ENCODE measurements around the gene KCTD10.

Gene KCTD10

DNA sequence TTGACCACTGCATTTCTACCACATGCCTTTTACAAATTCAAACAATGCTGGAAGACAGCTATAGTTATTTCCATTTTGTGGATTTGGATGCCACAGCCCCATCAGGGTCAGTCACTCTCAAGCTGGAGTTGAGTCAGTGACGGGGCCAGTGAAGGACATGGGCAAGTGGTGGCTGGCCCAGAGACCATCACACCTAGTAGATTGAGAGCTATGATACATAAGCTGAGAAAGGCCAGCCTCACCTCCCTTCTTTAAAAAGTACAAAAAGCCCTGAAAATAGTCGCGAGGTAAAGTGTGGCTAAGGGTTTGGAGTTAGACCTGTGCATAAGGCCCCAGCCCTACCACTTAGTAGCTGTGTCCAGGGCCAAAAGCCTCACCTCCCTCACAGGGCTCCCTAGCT, 4.1 kb downstream of the KCTD10 start:
- peaks cover 94% of the 10 kb centered on the region for H3K79me2 ChIP-seq (ENCODE audit: control insufficient read depth, insufficient read depth, low read length, unreplicated experiment)
- no peak overlapping the region for H2AFZ ChIP-seq (ENCODE audit: low read length, unreplicated experiment)
- H3K4me3 ChIP-seq (ENCODE audit: low read depth, low read length) = no peak overlapping the region
- no peak overlapping the region for H3K27ac ChIP-seq (ENCODE audit: low read depth, low read length)
- peaks cover 12% of the 10 kb centered on the region for H3K4me1 ChIP-seq (ENCODE audit: control insufficient read depth, insufficient read depth, low read length, unreplicated experiment)
- peaks cover 11% of the 10 kb centered on the region; the same call in 1 of the 2 replicates for H3K36me3 ChIP-seq (ENCODE audit: insufficient read depth, low read length)
- no peaks in the 10 kb centered on the region for H3K27me3 ChIP-seq (ENCODE audit: insufficient read depth, low read length)

DNA sequence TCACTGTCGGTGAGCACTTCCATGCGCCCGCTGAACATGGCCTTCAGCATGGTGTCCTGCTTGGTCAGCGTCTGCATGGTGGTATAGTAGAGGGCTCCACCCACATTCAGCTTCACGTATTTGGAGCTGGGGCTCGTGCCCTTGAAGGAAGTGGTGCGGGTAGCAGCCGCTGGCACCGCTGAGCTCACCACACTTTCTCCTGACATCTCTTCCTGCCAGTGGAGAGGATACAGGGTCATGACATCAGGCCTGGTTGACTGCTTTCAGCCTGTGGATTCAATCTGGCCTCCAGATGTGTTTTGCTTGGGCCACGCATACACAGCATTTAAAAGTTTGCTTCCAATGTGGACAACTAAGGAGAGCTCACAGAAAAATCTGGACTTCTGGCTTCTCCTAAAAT, 7.6 kb downstream of the KCTD10 start:
- peaks cover 16% of the 10 kb centered on the region for H3K4me1 ChIP-seq (ENCODE audit: control insufficient read depth, insufficient read depth, low read length, unreplicated experiment)
- no peak overlapping the region for H3K27ac ChIP-seq (ENCODE audit: low read depth, low read length)
- peaks cover 11% of the 10 kb centered on the region; the same call in 1 of the 2 replicates for H3K36me3 ChIP-seq (ENCODE audit: insufficient read depth, low read length)
- H3K4me3 ChIP-seq (ENCODE audit: low read depth, low read length) = no peak overlapping the region
- peaks cover 97% of the 10 kb centered on the region for H3K79me2 ChIP-seq (ENCODE audit: control insufficient read depth, insufficient read depth, low read length, unreplicated experiment)
- H3K27me3 ChIP-seq (ENCODE audit: insufficient read depth, low read length) = no peaks in the 10 kb centered on the region
- no peak overlapping the region for H2AFZ ChIP-seq (ENCODE audit: low read length, unreplicated experiment)

DNA sequence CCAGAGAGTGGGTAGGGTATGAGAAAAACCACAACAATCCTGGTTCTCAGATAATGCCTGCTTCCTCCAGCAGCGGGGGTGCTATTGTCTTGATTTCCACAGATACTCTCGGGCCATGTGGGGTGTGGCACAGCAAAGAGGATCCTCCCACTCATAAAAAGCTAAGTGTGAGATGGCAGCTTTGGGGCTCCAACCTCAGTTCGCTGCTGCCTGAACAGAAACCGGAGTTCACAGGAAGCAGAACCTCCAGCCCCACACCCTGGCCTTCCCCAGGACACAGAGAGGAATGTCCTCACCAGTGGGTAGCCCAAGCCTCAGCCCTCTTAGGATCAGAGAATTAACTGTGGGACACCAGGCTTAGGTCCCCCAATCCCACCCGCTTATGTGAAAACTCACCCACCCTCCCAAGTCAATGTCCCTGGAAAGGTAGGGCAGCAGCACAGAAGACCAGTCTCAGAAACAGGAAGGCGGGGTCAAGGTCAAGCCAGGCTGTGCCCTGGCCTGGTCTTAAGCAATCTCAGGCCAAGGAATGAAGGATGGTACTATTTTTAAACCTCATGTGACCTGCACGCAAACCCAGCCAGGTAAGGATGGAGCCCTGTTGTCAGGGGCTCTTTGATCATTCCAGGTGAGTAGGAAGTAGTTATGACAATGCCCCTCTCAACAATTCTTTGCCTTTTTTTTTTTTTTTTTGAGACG, 9.0 kb downstream of the KCTD10 start:
- peaks cover 93% of the 10 kb centered on the region for H3K79me2 ChIP-seq (ENCODE audit: control insufficient read depth, insufficient read depth, low read length, unreplicated experiment)
- H3K36me3 ChIP-seq (ENCODE audit: insufficient read depth, low read length) = peaks cover 11% of the 10 kb centered on the region; the same call in 1 of the 2 replicates
- H3K27ac ChIP-seq (ENCODE audit: low read depth, low read length) = no peak overlapping the region
- peaks cover 28% of the 10 kb centered on the region for H3K4me1 ChIP-seq (ENCODE audit: control insufficient read depth, insufficient read depth, low read length, unreplicated experiment)
- H2AFZ ChIP-seq (ENCODE audit: low read length, unreplicated experiment) = no peak overlapping the region
- no peaks in the 10 kb centered on the region for H3K27me3 ChIP-seq (ENCODE audit: insufficient read depth, low read length)
- no peak overlapping the region for H3K4me3 ChIP-seq (ENCODE audit: low read depth, low read length)

DNA sequence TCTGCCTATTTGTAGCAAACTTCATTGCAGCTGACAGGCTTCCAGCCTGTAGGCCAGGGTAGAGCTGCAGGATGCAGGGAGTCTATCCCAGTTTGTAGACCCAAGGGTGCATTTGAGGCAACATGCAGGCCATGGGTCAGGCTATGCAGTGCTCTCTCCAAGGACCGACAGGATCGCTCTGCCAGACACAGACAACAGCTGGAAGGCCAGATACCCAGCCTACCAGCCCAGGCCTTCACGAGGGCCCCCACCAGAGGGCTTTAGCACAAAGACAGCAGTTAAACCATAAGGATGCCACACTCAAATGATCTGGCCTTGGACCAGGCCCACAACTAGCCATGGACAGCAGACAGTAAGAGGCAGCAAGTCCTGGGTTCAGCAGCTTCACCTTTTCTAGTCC, 10.3 kb downstream of the KCTD10 start:
- no peak overlapping the region for H3K27ac ChIP-seq (ENCODE audit: low read depth, low read length)
- peaks cover 41% of the 10 kb centered on the region for H3K4me1 ChIP-seq (ENCODE audit: control insufficient read depth, insufficient read depth, low read length, unreplicated experiment)
- H3K36me3 ChIP-seq (ENCODE audit: insufficient read depth, low read length) = peaks cover 11% of the 10 kb centered on the region; the same call in 1 of the 2 replicates
- H3K4me3 ChIP-seq (ENCODE audit: low read depth, low read length) = no peak overlapping the region
- no peaks in the 10 kb centered on the region for H3K27me3 ChIP-seq (ENCODE audit: insufficient read depth, low read length)
- H2AFZ ChIP-seq (ENCODE audit: low read length, unreplicated experiment) = no peak overlapping the region
- H3K79me2 ChIP-seq (ENCODE audit: control insufficient read depth, insufficient read depth, low read length, unreplicated experiment) = peaks cover 83% of the 10 kb centered on the region

DNA sequence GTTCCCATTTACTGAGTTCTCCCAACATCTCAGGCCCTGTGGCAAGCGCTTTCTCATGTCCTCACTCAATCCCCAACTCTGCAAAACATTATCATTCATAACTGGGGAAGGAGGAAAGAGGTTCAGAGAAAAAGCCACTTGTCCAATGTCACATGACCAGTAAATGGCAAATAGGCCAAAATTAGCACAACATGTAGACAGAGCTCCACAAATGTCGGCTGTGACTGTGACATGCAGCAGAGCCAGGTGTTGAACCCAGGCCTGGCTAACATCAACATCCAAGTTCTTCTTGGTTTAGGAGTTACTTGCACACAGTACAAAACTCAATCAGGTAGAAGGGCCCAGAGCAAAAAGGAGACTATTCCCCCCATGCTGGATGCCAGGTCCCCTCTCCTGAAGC, 10.8 kb downstream of the KCTD10 start:
- H3K4me3 ChIP-seq (ENCODE audit: low read depth, low read length) = no peak overlapping the region
- H3K36me3 ChIP-seq (ENCODE audit: insufficient read depth, low read length) = peaks cover 11% of the 10 kb centered on the region; the same call in 1 of the 2 replicates
- peaks cover 45% of the 10 kb centered on the region for H3K4me1 ChIP-seq (ENCODE audit: control insufficient read depth, insufficient read depth, low read length, unreplicated experiment)
- no peak overlapping the region for H2AFZ ChIP-seq (ENCODE audit: low read length, unreplicated experiment)
- H3K79me2 ChIP-seq (ENCODE audit: control insufficient read depth, insufficient read depth, low read length, unreplicated experiment) = peaks cover 83% of the 10 kb centered on the region
- H3K27me3 ChIP-seq (ENCODE audit: insufficient read depth, low read length) = no peaks in the 10 kb centered on the region
- H3K27ac ChIP-seq (ENCODE audit: low read depth, low read length) = no peak overlapping the region

DNA sequence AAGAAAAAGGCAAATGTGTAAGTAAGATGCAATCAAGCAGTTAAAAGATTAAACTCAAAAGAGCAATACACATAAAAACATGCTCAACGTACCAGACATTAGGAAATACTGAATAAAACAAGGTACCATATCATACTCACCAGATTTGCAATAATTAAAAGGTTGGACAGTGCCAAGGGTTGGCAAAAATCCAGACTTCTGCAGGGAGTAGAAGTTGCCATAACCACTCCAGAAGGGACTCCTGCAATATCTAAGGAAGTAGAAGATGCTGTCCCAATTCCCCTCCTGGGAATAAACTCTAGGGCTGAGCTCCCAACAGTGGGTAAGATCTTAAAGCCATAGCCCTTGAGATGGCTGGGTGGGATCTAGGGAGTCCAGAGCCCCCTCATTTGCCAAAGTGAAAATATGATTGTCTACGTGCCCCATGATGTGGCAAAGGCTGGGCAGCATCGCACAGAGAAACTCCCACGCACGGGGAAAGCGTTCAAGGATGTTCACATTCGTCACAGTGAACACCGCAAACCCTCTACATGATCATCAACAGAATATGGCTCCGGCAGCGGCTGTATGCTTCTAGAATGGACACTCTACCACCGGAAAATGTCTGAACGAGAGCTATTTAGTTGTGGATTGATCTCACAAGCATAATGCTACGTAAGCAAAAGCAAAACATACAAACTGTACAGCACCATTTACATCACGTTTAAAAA, 12.3 kb downstream of the KCTD10 start:
- H3K79me2 ChIP-seq (ENCODE audit: control insufficient read depth, insufficient read depth, low read length, unreplicated experiment) = peaks cover 83% of the 10 kb centered on the region
- H3K4me3 ChIP-seq (ENCODE audit: low read depth, low read length) = no peak overlapping the region
- no peaks in the 10 kb centered on the region for H3K27me3 ChIP-seq (ENCODE audit: insufficient read depth, low read length)
- peak overlapping the region; percentile 98 for H3K27ac ChIP-seq (ENCODE audit: low read depth, low read length)
- H2AFZ ChIP-seq (ENCODE audit: low read length, unreplicated experiment) = no peak overlapping the region
- H3K4me1 ChIP-seq (ENCODE audit: control insufficient read depth, insufficient read depth, low read length, unreplicated experiment) = peaks cover 56% of the 10 kb centered on the region
- H3K36me3 ChIP-seq (ENCODE audit: insufficient read depth, low read length) = peaks cover 12% of the 10 kb centered on the region; the same call in 1 of the 2 replicates

DNA sequence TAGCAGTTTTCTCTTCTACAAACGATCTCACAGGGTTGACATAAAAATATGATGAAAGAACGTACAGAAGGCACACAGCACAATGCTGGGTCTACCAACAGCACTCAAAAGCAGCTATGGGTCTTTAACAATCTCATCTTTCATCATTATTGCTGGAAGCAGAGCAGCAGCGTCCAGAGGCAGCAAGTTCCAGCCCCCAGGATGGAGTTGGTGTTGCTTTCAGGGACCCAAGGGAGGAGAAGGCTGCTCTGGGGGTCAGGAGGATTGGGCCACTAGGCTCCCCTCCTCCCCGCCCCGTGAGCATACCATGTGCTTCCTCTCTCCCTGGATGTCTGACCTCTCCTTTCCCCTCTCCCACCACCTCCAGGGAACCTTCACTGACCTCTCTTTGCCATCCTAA, 13.3 kb downstream of the KCTD10 start:
- Histone ChIP-seq H3K4me3 (ENCODE audit: low read depth, low read length) (peak overlapping the region; percentile 67), H3K4me1 (ENCODE audit: control insufficient read depth, insufficient read depth, low read length, unreplicated experiment) (peaks cover 67% of the 10 kb centered on the region), H3K27ac (ENCODE audit: low read depth, low read length) (peak overlapping the region; percentile 98), H3K79me2 (ENCODE audit: control insufficient read depth, insufficient read depth, low read length, unreplicated experiment) (peaks cover 83% of the 10 kb centered on the region), H3K27me3 (ENCODE audit: insufficient read depth, low read length) (no peaks in the 10 kb centered on the region), H2AFZ (ENCODE audit: low read length, unreplicated experiment) (no peak overlapping the region), H3K36me3 (ENCODE audit: insufficient read depth, low read length) (peaks cover 6% of the 10 kb centered on the region; the same call in 1 of the 2 replicates)

DNA sequence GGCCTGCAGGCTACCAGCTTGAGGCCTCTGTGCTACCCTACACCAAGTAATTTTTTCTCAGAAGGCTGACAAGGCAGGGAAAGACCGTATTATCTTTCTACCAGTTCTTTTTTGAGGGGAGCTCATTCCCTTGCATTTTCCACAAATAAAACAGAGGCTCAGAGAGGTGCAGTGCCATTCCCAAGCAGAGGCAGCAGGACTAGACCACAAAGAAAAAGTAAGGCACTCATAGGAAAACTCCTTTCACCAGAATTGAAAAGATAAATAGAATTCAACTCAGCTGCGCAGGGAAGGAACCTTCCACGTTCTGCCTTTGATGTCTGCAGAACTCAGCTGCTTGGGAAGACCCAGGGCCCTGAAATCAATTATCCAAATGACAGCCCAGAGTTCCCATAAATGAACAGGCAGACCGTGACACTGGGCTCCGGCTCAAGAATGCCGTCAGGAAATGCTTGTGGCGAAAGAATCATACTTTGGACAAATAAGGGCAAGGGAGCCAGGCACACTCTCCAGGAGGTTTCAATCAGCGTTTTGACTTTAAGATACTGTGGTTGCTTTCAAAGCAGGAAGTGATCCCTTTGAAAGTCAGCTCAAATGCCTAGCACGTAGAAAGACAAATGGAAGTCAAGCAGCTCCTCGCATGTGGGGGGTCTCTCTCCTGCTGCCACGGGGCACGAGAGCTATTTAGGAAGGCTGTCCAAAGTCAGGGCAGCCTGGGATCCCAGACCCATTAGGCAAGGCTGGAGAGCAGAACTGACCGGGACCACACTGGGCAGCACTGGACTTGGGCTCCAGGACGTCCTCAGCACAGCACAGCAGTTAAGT, 14.0 kb downstream of the KCTD10 start:
- peak overlapping the region; percentile 98 for H3K27ac ChIP-seq (ENCODE audit: low read depth, low read length)
- H3K4me3 ChIP-seq (ENCODE audit: low read depth, low read length) = peak overlapping the region; percentile 67
- no peaks in the 10 kb centered on the region for H3K27me3 ChIP-seq (ENCODE audit: insufficient read depth, low read length)
- no peak overlapping the region for H2AFZ ChIP-seq (ENCODE audit: low read length, unreplicated experiment)
- H3K36me3 ChIP-seq (ENCODE audit: insufficient read depth, low read length) = 0 out of 2 replicates have a peak, but pooled peaks cover 3% of the 10 kb centered on the region
- H3K4me1 ChIP-seq (ENCODE audit: control insufficient read depth, insufficient read depth, low read length, unreplicated experiment) = peaks cover 73% of the 10 kb centered on the region
- H3K79me2 ChIP-seq (ENCODE audit: control insufficient read depth, insufficient read depth, low read length, unreplicated experiment) = peaks cover 85% of the 10 kb centered on the region

DNA sequence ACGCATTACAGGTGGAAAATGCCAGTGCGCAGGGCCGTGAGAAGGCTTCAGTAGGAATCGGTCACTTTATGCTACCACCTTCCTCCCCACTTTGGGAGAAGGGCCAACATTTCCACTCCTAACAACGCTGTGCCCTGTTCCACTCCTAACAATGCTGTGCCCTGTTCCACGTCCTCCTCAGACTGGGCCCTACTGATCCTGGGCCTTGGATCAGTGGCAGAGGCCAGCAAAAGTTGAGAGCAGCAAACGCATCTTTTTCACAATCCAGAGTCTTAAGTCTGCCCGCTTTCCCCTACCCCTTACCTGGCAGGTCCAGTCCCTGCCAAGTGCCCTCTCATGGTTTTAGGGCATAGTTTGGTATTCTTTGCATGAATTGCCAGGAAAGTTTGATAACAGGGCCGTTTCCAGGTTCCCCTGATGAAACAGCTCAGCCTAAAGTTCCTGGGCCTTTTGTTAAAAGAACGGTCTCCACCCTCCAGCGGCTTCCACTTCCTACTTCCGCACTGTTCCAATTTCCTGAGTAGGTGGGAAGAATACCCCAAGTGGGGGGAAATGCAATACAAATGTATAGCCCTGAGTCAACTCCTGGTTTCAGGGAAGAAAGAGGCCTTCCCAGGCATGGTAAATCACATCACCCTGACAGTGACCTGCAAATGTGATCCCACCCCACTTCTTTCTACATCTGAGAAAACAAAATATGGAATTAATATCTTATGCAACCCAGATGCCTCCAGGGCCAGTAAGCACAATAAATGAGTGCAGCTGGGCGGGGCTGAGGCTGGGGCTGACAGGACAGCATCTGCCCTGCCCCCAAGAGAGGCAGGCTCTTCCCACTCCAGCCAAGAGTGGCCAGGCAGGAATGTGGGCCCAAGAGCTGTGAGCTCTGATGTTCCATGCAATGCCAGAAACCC, 15.0 kb downstream of the KCTD10 start:
- H3K4me1 ChIP-seq (ENCODE audit: control insufficient read depth, insufficient read depth, low read length, unreplicated experiment) = peaks cover 80% of the 10 kb centered on the region
- H2AFZ ChIP-seq (ENCODE audit: low read length, unreplicated experiment) = no peak overlapping the region
- peaks cover 12% of the 10 kb centered on the region for H3K36me3 ChIP-seq (ENCODE audit: insufficient read depth, low read length)
- H3K79me2 ChIP-seq (ENCODE audit: control insufficient read depth, insufficient read depth, low read length, unreplicated experiment) = peaks cover 85% of the 10 kb centered on the region
- peak overlapping the region; percentile 46 for H3K4me3 ChIP-seq (ENCODE audit: low read depth, low read length)
- no peaks in the 10 kb centered on the region for H3K27me3 ChIP-seq (ENCODE audit: insufficient read depth, low read length)
- H3K27ac ChIP-seq (ENCODE audit: low read depth, low read length) = peak overlapping the region; percentile 98
